ENCODE results near the gene IZUMO1. TPM values are rescaled to one million over a fixed set of nuclear protein-coding genes. Genes with fewer than 3 reads are reported as not detected.

The IZUMO1 gene
- total and polyA plus RNA-seq, 2 experiments from 2014 or later = not detected

- Histone ChIP-seq H3K79me2 (ENCODE audit: insufficient read depth) (0 out of 2 replicates have a peak, but pooled peaks cover 8% of the 10 kb centered on the region), H2AFZ (peak overlapping the region; percentile 88), H3K36me3 (ENCODE audit: low read depth) (no peaks in the 10 kb centered on the region), H3K9ac (peak overlapping the region; percentile 60), H3K4me2 (ENCODE audit: unreplicated experiment) (peak overlapping the region; percentile 89), H3K4me3 (peak overlapping the region; percentile 77), H3K27me3 (replicated peaks; ENCODE audit: insufficient read depth) (no peaks in the 10 kb centered on the region), H4K20me1 (ENCODE audit: insufficient read depth) (no peaks in the 10 kb centered on the region), H3K27ac (peak overlapping the region; percentile 38), H3F3A (ENCODE audit: insufficient read depth) (peaks cover 7% of the 10 kb centered on the region; the same call in 1 of the 2 replicates), H3K9me3 (ENCODE audit: low read depth) (no peaks in the 10 kb centered on the region), H3K4me1 (ENCODE audit: insufficient read depth) (peaks cover 24% of the 10 kb centered on the region), H3K9me2 (ENCODE audit: insufficient read depth) (no peaks in the 10 kb centered on the region)
- 3 to 4% methylated on average over 8 to 22 of the region's 24 CpGs for WGBS, 2 experiments (ENCODE audit: low coverage in 1 of 2, low lambda C conversion rate in 2 of 2, missing lambda C conversion rate in 2 of 2)
- in situ Hi-C loops (cut with MboI) = no loop called here
- DNase-seq = peak; percentile 75
- TF ChIP-seq EZH2phosphoT487 (IDR thresholded peaks at IDR 0.05; ENCODE audit: insufficient read depth, low read depth) = no peak
- TF ChIP-seq EZH2 (IDR thresholded peaks at IDR 0.05; ENCODE audit: insufficient read depth, poor library complexity, severe bottlenecking) = no peak
Measured at GRCh38 chr19:48716562-48717291, 30.0 kb downstream of the IZUMO1 start.

DNA sequence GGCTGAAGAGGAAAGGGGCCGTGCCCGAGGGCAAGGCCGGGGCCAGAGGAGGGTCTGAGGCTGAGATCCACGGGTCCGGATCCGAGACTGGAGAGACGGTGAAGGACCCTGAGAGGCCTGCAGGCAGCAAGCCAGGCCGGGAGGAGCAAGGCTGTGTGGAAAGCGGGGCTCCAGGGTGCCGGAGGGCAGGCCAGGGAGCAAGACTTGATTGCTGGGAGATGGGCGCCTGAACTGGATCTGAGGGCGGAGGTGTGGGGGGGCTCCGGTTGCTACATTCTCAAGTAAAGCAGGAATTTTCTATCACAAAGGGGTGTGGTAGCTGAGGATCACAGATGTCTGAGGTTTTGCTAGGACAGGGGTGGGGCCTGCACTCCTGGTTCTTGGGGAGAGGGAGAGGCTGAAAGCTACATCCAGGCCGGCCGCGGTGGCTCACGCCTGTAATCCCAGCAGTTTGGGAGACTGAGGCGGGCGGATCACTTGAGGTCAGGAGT, 31.0 kb downstream of the IZUMO1 start:
- TF ChIP-seq EZH2phosphoT487 (IDR thresholded peaks at IDR 0.05; ENCODE audit: insufficient read depth, low read depth) (no peak), EZH2 (IDR thresholded peaks at IDR 0.05; ENCODE audit: insufficient read depth, poor library complexity, severe bottlenecking) (no peak)
- Histone ChIP-seq H3K36me3 (ENCODE audit: low read depth) (no peaks in the 10 kb centered on the region), H2AFZ (peak overlapping the region; percentile 88), H3K4me1 (ENCODE audit: insufficient read depth) (peaks cover 24% of the 10 kb centered on the region), H3K4me3 (peak overlapping the region; percentile 77), H3K27ac (peak overlapping the region; percentile 38; the same call in 1 of the 2 replicates), H3K27me3 (replicated peaks; ENCODE audit: insufficient read depth) (no peaks in the 10 kb centered on the region), H3K9me3 (ENCODE audit: low read depth) (no peaks in the 10 kb centered on the region), H3K4me2 (ENCODE audit: unreplicated experiment) (peak overlapping the region; percentile 89), H3K9ac (peak overlapping the region; percentile 60), H3F3A (ENCODE audit: insufficient read depth) (peaks cover 7% of the 10 kb centered on the region; the same call in 1 of the 2 replicates), H3K9me2 (ENCODE audit: insufficient read depth) (no peaks in the 10 kb centered on the region), H4K20me1 (ENCODE audit: insufficient read depth) (no peaks in the 10 kb centered on the region), H3K79me2 (ENCODE audit: insufficient read depth) (0 out of 2 replicates have a peak, but pooled peaks cover 8% of the 10 kb centered on the region)
- in situ Hi-C loops (cut with MboI) = no loop called here
- 27 to 29% methylated on average over 18 to 19 of the region's 19 CpGs for WGBS, 2 experiments (ENCODE audit: low coverage in 1 of 2, low lambda C conversion rate in 2 of 2, missing lambda C conversion rate in 2 of 2)
- DNase-seq = peak; percentile 41

DNA sequence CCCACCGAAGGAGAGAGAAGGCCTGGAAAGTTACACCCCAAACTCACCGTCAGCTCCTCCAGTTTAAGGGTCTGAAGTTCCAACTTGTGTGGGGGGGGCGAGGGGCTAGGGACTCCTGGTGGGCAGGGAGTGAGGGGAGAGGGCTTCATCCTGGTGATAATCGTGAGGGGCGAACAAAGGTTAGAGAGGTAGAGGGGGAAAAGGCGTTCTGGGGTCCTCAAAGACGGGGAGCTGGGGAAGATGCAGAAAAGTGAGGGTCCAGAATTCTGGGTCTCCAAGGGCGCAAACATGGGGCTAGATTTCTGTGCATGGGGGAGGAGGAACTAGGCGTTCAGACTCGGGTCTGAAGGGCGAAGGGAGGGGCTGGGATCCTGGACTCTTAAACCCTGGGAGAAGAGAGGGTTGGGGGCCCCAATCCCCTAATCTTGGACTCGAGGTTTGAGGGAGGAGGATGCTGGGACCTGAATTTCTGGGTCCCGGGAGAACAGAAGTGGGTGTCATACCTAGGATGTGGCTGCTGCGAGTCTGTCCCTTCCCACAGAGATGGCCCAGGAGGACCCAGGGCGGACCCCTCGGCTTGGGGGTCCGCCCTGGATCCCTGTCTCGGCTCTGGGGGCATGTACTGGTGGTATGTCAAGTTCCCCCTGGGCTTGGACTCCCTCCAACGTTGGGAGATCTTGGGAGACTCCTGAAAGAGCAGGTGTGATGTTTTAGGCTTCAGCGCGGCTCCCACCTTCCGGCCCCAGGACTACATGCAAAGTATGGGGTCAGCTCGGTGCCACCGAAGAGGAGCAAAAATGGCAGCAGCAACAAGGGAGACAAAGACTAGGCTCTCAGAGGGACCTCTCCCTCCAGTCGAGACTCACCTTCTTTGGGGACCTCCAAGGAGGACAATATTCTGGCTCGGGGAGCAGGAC, 31.7 kb downstream of the IZUMO1 start:
- Histone ChIP-seq H3F3A (ENCODE audit: insufficient read depth) (peaks cover 7% of the 10 kb centered on the region; the same call in 1 of the 2 replicates), H2AFZ (peak overlapping the region; percentile 88), H3K36me3 (ENCODE audit: low read depth) (no peaks in the 10 kb centered on the region), H3K4me1 (ENCODE audit: insufficient read depth) (peaks cover 24% of the 10 kb centered on the region), H4K20me1 (ENCODE audit: insufficient read depth) (no peaks in the 10 kb centered on the region), H3K9me2 (ENCODE audit: insufficient read depth) (no peaks in the 10 kb centered on the region), H3K4me2 (ENCODE audit: unreplicated experiment) (peak overlapping the region; percentile 89), H3K79me2 (ENCODE audit: insufficient read depth) (0 out of 2 replicates have a peak, but pooled peaks cover 8% of the 10 kb centered on the region), H3K9ac (peak overlapping the region; percentile 83), H3K9me3 (ENCODE audit: low read depth) (no peaks in the 10 kb centered on the region), H3K4me3 (peak overlapping the region; percentile 77), H3K27me3 (replicated peaks; ENCODE audit: insufficient read depth) (no peaks in the 10 kb centered on the region), H3K27ac (peak overlapping the region; percentile 60)
- WGBS, 2 experiments (ENCODE audit: low coverage in 1 of 2, low lambda C conversion rate in 2 of 2, missing lambda C conversion rate in 2 of 2) = 59 to 62% methylated on average over 26 of the region's 26 CpGs
- in situ Hi-C loops (cut with MboI) = no loop called here
- DNase-seq = no peak
- TF ChIP-seq EZH2 (IDR thresholded peaks at IDR 0.05; ENCODE audit: insufficient read depth, poor library complexity, severe bottlenecking) (no peak), EZH2phosphoT487 (IDR thresholded peaks at IDR 0.05; ENCODE audit: insufficient read depth, low read depth) (no peak)

Measured in GM23248 (cell line).